GM18861 (cell line): ENCODE measurements around the gene CHD6.

ENCODE experiments used
- ATAC-seq: cut with Tn5 transposase; IDR thresholded peaks from one replicate; pipeline ENCODE4 v1.9.1; 2021; ENCODE audit not compliant: unreplicated experiment

CHD6 gene

DNA sequence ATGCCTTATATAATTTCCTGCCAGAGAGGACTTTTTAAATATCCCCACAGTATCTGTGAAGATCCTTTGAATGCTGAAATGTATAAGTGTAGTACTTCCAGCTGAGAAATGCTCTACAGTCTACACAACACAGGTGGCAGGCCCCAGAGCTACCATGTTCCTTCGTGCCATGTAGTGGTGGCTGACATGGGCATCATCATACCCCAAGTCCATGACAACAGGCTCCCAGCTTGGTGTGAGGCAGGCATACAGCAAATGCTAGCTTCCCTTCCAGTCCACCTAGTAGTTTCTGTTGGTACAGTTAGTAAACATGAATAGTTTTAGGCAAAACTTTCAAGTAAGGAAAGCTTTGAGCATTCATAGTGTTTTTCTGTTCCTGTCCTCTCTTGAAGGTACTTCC is 190.3 kb downstream of the CHD6 start:
- ATAC-seq, result no peak

DNA sequence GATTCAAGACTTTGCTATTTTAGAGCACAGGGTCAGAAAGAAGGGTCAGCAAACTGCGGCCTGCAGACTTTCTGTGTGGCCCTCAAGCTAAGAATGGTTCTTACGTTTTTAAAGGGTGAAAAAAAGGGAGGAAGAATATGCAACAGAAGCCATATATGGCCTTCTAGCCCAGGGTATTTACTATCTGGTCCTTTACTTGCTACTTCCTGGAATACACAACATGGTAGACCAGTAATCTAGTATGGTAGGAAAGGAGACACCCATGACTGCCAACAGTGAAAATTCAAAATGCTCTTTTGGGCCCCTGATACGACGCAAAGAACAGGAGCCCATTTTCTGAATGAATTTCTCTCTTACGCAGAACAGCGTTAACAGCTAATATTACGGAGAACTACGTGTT is 191.2 kb downstream of the CHD6 start:
- ATAC-seq, result no peak

DNA sequence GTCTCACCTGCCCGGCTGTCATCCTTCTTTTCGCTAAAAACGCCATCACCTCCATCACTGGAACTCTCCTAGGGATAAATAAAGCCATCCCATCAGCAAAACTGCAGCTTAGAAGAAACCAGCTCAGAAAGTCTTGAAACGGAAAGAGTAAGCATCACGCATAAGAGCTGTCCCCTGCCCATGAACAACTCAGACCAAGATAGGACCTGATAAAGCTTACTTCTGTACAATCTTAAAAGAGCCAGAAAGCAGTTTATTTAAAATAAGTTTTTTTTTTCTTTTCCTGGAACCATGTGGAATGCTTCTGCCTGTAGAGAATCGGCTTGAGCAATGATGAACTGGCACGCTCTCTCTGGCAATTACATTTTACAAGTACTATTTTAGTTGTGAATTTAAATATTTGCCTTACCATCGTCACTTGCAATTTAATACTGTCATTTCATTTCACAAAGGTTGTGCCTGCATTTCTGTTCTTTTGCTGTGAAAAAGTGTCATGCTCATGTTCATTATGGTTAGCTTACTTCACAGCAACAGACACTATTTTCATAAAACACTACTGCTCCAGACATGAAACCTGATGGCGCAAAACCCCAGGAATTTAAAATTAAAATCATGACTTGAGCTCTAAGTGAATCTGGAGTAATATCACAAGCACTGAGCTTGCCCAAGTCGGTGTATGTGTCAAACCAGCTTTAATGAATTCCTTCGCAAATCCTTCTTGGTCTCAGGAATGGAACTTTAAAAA is 191.9 kb downstream of the CHD6 start:
- ATAC-seq, result no peak

DNA sequence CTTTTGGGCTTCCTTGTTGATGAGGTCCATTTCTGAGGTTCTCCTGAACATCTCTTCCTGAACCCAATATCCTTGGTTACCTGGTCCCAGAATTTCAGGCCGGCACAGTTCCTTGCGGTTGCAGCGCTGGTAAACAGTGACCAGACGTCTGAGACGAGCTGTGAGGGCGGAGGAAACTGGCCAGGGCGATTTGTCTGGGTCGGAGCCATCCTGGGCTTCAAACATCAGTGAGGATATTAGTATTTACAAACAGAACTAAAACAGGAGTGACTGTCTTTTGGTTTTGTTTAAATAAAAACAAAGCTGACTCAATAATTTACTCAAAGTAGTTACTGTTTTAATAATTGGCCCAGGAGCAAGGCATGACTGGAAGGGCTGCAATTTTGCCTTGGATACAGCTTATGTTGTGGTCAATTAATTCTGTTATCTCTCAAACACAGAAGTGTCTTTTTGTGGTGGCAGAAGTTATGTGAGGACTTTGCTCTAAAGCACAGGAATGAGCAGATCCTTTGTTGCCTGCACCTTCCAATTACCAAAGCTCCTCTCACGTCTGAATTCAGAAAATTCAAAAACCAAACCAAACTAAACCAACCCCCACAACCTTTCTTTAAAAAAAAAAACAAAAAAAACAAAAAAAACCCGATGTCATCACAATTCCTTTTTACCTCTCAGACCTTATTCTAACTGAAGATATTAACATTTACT is 192.8 kb downstream of the CHD6 start:
- no peak for ATAC-seq

DNA sequence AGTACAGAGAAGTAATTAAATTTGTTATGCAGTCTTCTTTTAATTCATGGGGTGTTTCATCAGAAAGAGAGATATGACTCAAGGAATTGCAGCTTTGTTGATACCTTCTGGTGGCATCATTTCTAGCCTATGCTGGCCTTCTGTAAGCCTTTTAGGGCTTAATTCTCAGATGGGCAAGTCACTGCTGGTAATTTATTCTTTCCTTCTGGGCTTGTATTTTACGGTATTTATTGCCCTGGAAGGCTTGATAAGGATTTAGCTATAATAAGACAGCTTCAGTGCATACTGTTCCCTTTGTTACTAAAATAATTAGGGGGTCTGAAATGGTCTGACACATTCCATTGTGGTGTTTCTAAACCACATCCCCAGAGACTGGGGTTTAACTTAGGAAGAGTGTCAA is 193.6 kb downstream of the CHD6 start:
- ATAC-seq, result no peak

DNA sequence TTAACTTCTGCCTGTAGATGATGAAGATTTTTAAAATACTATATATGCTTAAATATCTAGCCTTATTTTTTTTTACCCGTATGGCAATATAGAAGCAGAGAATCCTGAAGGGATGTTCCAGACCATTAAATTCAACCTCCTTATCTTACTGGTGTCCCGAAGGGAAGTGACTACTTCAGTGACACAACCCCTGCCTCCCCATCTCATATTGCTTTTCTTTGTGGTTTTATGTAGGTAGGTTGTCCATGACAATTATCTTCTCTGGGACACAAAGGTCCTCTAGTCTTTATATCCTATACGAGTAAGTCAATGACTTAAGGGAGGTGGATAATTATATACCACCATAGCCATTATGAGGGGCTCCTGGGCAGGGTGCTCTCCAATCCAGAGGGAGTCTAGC is 194.2 kb downstream of the CHD6 start:
- ATAC-seq, result no peak

DNA sequence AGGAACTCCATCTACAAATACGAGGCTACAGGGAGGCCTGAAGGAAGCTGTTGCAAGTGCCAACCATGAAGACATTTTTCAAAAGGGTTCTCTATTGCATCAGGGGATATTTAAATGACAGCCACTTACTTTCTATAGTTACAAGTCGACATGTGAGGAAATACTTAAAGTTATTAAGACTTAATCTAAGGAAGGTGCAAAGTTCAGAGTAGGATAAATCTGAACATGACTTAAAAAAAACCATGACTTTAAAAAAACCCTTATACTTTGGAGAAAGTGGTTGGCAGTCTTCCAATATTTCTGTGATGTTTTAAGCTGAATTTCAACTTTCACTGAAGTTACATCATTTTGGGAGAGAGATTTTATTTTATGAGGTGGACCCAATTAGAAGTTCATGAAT is 195.2 kb downstream of the CHD6 start:
- no peak for ATAC-seq

DNA sequence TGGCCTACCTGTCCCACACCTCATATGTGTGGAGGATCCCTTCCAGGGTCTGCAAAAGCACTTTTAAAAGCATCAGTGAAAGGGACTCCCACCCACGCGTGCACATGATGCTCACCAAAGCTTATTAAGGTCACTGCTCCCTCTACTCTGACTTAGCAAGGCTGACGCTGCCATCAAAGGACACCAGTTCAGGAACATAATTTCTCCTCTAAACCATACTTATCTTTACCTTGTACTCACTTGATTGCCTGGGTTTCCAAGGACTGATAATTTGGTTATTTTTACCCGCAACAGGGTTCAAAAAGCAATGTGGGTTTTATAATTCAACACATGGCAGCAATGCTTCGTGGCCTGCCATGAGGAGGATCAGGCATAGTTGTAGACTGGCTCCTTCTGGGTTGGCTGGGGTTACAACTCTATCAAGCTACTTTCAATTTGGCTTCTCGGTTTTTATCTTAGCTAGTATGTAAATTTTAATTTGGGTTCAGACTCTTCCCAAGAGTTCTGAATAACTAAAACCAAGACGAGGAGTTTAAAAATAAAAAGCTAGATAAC is 199.4 kb downstream of the CHD6 start:
- ATAC-seq, result no peak

DNA sequence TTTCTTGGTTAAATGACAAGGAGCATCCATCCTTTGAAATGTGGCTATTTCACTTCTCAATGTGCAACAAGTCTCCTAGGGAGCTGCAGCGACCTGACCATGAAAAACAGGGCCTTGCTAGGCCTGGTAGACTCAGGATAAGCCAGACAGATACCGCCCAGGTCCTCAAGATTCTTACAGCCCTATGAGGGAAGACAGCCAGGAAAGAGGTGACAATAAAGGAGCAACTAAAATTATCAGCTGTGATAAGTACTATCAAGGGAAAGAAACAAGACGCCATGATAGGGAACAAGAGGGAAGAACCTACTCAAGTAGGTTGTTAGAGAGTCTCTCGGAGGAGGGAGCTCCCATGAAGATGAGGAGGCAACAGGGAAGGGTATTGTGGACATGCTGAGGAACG is 200.1 kb downstream of the CHD6 start:
- no peak for ATAC-seq

DNA sequence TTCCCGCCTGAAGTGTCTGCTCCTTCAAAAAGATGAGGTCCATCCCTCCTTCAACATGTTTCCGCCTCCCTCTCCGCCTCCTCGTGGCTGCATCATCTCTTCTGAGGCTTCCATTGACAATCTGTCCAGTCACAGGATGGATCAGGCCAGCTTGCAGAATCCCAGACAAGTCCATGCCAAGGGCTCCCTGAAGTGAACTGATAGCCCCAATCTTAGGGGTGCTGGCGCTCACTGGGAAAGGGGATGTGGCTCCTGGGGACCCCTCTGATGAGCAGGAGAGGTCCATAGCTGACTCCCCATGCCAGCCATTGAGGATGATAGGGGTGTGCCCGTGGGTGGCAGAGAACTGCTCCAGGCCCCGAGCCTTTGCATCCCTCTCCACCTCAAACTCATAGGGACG is 203.0 kb downstream of the CHD6 start:
- no peak for ATAC-seq

DNA sequence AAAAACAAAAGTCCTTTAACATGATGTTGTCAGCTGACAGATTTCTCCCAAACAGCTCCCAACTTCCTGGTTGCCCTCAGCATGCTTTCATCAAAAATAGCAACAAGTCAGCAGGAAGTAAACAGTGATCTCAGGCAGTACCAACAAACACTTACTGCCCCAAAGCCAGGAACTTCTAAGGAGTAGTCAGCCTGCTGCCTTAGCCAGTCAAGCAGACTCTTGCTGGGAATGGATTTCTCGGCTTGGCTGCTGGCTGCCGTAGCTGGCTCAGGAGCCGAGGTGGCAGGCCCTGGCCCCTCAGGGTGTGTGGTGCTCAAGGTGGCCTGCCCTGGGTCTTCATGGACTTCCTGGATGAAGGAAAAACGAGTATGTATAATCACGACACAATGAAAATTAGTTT is 205.0 kb downstream of the CHD6 start:
- ATAC-seq, result no peak

DNA sequence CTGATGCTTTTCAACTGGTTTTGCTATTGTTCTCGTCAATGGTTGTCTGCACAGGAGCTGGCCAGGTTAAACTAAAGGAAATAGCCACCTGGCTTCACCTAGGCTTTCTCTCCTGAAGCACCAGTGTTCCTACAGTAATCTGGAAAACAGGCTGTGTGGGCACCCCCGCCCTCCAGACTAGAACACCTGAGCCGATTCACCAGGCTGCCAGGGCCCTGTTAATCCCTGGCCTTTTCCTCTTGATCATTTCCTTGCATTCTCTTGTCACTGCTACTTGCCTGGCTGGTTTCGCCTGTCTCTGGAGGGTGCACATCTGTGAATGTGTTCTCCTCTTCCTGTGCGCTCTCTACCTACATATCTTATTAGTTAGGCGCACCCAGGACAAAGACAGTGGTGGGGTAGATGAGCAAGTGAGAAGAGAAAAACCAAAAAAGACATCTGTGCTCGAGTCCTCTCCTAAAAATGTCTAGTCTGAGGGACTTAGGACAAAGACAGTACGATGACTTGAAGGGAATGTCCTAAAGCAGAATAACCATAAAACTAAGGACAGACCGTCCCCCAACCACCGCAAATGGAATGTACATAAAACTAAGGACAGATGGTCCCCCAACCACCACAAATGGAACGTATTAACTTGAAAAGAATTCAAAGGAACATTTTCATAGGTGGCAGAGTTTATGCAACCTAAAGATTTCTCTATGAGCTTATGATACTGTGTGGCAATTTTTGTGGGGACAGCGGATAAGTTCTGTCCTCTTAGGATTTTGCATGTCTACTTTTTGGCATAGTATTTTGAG is 205.7 kb downstream of the CHD6 start:
- no peak for ATAC-seq

DNA sequence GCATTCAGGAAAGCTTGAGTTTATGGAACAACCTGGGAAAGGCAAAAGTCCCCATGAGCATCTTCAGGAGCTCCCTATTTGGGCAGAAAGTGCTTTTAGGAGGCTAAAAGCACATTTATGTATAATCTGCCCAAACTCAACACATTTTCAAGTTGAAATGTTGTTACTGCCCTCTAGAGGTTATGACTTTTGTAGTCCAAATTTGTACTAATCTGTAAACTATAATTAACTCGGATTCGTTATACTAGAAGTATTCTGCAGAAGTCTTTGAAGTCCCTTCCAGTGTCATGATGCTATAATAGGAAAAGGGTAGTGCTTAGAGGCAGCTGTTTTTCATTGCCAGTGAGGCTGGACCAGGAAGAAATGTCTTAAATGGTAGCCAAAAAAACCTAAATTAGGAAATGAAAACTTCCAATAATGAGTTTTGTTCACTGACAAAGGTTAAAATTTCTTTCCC is 206.8 kb downstream of the CHD6 start:
- no peak for ATAC-seq

DNA sequence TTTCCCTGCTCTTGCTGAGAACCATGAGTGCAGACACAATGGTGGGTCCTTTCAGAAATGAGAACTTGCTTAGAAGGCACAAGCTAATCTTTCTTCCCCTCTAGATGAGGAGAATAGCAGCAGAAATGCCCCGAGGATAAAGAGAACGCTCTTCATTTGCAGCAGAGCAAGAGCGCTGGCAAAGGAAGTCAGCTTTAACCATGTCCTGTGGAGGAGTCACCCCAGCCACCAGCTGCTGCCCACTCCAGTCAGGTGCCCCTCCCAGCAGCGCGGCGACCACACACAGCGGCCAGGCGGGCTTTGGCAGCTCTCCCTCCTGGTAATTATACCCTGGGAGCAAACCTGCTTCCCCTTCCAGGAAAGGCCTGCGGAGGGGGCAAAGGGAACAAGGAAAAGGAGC is 209.2 kb downstream of the CHD6 start:
- no peak for ATAC-seq

DNA sequence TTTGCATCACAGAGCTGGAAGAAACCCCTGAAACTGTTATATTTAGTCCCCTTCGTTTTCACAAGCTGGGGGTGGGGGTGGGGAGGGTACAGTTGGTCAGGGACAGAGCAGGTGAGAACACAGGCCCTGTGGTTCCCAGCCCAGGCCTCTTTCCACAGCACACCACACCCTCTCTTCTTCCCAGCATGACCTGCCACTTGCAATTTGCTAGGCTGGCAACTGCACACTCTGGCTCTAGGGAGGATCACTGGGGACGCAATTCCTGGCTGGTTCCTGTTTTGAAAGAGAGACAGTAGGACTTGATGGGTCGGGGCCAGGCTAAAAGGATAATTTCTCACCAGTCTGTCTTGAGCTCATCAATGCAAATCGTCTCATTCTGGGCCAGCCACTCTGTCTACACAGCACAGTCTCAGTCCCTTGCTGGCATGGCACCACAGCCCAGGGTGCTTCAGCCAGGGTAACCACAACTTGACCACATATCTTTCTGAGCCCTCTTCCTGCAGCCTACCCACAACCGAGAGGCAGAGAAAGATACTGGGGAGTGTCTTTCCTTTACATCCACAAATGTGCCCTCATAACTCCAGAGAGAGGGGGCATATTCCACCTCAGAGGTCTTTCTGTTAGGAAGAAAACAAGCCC is 209.9 kb downstream of the CHD6 start:
- ATAC-seq, result peak; percentile 69

DNA sequence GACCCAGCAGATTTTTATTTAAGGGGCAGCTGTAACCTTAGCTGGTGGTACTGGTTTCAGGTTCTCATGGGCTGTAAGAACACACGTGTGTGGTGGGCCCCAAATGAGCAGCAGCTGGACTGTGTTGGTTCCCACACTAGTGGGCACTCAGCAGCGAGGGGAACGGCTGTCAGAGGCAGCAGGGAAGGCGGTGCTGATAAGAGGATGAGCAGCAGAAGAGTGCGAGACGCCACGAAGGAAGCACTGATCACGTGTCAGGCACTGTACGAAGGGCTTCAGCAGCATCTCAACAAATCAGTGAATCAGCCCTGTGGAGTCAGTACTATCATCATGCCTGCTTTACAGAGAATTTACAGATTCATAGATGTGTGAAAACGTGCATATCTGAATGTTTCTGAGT is 210.6 kb downstream of the CHD6 start:
- ATAC-seq, result no peak

DNA sequence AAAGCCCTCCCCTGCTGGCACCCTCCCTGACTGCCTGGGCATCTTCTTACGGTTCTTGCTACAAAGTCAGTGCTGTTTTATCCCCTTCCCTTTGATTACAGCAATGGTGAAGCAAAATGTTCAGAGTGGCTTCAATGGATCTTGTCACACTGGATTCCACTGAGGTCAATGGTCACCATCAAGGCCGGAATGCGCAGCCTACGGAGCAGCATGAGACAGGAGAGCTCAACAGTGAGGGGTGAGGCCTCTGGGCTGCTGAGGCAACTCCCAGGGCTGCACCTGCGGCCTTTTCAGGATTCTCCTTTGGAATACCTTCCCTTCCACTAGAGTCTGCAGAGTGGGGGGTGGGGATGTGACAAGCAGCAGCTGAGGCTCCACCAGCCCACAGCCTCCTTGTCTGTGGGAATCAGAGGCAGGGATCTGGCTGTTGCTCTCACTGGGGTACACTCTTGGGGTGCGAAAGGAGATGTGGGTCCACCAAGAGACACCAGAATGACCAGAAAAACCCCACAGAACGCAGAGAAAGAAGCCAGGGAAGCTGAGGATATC is 211.2 kb downstream of the CHD6 start:
- ATAC-seq, result no peak

DNA sequence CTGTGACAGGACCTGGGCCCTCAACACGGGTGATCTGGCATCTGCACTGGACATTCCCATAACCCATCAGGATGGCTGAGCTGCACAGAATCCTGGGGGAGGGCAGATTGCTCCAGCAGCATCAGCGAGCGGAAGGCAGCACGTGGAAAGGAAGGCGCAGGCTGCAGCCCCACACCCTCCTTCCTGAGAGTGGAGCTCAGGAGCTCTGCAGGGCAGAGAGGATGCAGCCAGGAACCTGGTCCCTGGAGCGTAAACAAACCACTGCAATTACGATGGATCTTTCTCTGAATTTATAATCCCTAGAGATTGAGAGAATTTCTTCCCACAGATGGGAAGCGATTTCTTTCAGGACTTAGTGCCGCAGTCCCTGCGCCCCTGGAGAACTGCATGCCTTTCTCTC is 211.8 kb downstream of the CHD6 start:
- no peak for ATAC-seq

DNA sequence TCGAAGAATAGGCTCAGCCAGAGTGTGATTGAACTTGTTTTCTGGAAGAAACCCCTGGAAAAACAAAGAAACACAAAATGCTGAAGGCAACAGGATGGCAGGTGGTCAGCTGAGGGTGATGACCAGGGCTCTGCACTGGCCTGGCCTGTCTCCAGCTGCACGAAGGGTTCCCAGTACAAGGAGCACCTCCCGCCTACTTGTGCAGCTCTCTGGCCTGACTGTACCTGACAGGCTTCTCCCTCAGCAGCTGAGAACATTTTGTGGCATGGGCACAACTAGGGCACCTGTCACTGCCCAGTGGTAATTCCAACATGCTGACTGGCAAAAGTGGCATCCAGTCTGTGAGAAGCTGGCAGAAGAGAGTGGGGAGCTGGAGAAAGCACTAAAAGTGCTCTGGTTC is 212.7 kb downstream of the CHD6 start:
- no peak for ATAC-seq

DNA sequence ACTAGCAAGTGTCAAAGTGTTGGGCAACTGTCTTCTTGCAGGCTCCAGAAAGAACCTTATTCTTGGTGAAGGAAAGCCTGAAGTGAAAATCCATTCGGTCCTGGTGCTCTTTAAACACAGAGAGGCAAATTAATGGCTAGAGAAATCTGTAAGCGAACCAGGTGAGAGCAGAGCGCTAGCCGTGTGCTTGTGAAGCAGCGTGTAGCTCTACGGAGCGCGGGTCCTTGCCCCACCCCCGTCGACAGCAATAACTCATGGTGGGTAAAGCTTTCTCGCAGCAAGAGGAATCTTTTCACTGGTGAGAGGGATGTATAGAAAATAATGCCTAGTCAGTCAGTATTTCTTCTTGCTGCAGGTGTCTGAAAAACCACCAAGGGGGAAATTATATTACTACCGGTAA is 214.6 kb downstream of the CHD6 start:
- no peak for ATAC-seq

DNA sequence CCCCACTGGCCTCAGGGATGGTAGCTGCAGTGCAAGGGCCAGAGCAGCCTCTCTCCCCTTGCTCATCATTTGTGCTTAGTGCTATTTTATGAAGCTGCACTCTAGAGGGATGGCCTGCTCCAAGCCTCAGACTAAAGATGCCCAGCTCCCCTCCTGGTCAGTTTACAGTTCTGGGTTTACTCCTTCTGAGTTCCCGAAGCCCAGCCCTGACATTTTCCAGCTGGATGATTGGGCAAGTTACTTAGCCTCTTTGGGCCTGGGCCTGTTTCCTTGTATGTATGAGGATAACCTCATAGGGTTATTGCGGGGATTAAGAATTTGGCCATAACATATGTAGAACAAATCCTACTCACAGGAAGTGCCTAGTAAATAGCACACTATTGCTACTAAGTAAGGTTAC is 219.8 kb downstream of the CHD6 start:
- no peak for ATAC-seq
